Keratinocyte (primary cell): ENCODE measurements around the gene GPR153.

Experiments
- CTCF ChIP-seq, 3 experiments: IDR thresholded peaks in 1 of 3; conservative IDR thresholded peaks in 1 of 3; optimal IDR thresholded peaks in 1 of 3; 2 replicates in 2 of 3; 3 replicates in 1 of 3; pipeline versions ENCODE3 to v1.5.1; 2011; ENCODE audit warnings: low read length in 3 of 3, mild to moderate bottlenecking in 3 of 3, moderate library complexity in 2 of 3, control low read depth in 1 of 3, inconsistent platforms in 1 of 3; ENCODE audit not compliant: insufficient read depth in 2 of 3; ENCODE audit errors: extremely low read depth in 1 of 3
- EZH2 ChIP-seq: IDR thresholded peaks from one replicate; pipeline ENCODE4 v1.6.1; 2012; ENCODE audit warnings: inconsistent platforms, mild to moderate bottlenecking, low read length, moderate library complexity

DNA sequence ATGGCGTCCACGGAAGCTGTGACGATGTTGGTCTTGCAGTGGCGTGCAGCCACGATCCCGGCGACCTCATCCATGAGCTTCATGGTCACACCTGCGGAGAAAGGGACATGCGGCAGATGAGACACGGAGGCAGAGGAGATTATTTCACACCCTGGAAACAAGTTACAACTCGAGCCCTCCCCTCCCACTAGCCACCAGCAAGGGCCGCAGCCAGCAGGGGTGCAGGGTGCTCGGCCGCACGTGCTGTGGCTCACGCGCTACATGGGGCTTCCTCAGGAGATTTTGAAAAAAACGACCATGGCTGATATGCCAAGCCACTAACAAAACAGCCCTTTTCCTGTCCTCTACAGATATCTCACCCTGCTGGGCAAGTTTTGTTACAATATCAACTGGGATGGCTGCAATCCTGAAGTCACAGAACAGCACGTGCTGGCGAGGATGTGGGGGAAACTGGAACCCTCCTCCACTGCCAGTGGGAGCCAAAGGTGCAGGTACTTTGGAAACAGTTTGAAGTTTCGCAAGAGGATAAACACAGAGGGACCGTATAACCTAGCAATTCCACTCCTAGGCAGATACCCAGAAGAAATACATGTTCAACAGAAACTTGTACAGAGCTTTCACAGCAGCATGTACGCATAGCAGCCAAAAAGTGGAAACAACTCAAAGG lies 34.1 kb upstream of the GPR153 start:
- no peak for TF ChIP-seq EZH2
- TF ChIP-seq CTCF (optimal IDR thresholded peaks at IDR 0.05 in 1 of 3, IDR thresholded peaks at IDR 0.05 in 1 of 3, conservative IDR thresholded peaks at IDR 0.05 in 1 of 3; ENCODE audit: extremely low read depth in 1 of 3, insufficient read depth in 2 of 3, low read length in 3 of 3) = no peak
